GM12878 (cell line): ENCODE results near the gene BTBD7. TPM values are rescaled to one million over a fixed set of nuclear protein-coding genes. Genes with fewer than 3 reads are reported as not detected.

Experiments used
- ATAC-seq: fragments of 200-7000 bp; cut with Tn5 transposase; 3 replicates; pipeline ENCODE4 v1.9.1; 2020; ENCODE audit warnings: mild to moderate bottlenecking, moderate library complexity
- BruUV-seq: library from RNA; stranded (reverse); fragments of 400-500 nt; replicated peaks from 2 replicates; lab custom pipeline; 2021; lab: Mats Ljungman, UMichigan
- CTCF ChIA-PET: fragments of 300-600 bp; sonication (Branson Sonifier 250); formaldehyde crosslinking; extraction: SDS; loops from one replicate; lab custom pipeline; 2021; ENCODE audit warnings: inconsistent platforms; lab: Yijun Ruan, JAX
- POLR2A ChIA-PET: fragments of 350-600 bp; formaldehyde crosslinking; extraction: SDS; loops from one replicate; lab custom pipeline; 2021; ENCODE audit warnings: inconsistent platforms; lab: Charles Lee
- RAD21 ChIA-PET: fragments of 300-600 bp; sonication (Branson Sonifier 250); formaldehyde crosslinking; loops from one replicate; lab custom pipeline; 2023; ENCODE audit warnings: antibody characterized with exemption; ENCODE audit not compliant: unreplicated experiment; lab: Charles Lee
- SMC1A ChIA-PET: fragments of 300-600 bp; sonication (Branson Sonifier 250); formaldehyde crosslinking; loops from one replicate; lab custom pipeline; 2023; ENCODE audit not compliant: unreplicated experiment, uncharacterized antibody; lab: Charles Lee
- DNase-seq: peaks from one replicate; pipeline ENCODE4 v3.0.0-alpha.2; 2011; ENCODE audit warnings: low read depth, low spot score
- FAIRE-seq: peaks from 3 replicates; lab custom pipeline; 2011; peaks lifted over from hg19 to GRCh38; lab: Jason Lieb, UNC
- H2AFZ ChIP-seq: 2 replicates; pipeline ENCODE4 v1.6.0; 2011; ENCODE audit warnings: low read depth, low read length, control low read depth; ENCODE audit not compliant: control insufficient read depth
- H3K27ac ChIP-seq: 2 replicates; pipeline ENCODE4 v1.5.1; 2011; ENCODE audit warnings: control low read depth; ENCODE audit not compliant: control insufficient read depth, insufficient read depth
- H3K27me3 ChIP-seq, 2 experiments: replicated peaks in 1 of 2; 2 replicates each; pipeline versions ENCODE4 v1.6.0 to v1.6.1; 2011; ENCODE audit warnings: low read length in 1 of 2; ENCODE audit not compliant: control insufficient read depth in 2 of 2, insufficient read depth in 2 of 2
- H3K36me3 ChIP-seq, 2 experiments: 2 replicates each; pipeline ENCODE4 v1.5.1; 2011; ENCODE audit warnings: low read length in 1 of 2; ENCODE audit not compliant: control insufficient read depth in 2 of 2, insufficient read depth in 2 of 2
- H3K4me1 ChIP-seq: 2 replicates; pipeline ENCODE4 v1.6.1; 2011; ENCODE audit warnings: mild to moderate bottlenecking, low read length, moderate library complexity, mixed read lengths; ENCODE audit not compliant: control insufficient read depth, insufficient read depth
- H3K4me2 ChIP-seq: 2 replicates; pipeline ENCODE4 v1.6.0; 2011; ENCODE audit warnings: control low read depth; ENCODE audit not compliant: control insufficient read depth, insufficient read depth
- H3K4me3 ChIP-seq: fragments of 200-600 bp; sonication (generic); 2 replicates; pipeline ENCODE4 v1.5.1; 2016
- H3K79me2 ChIP-seq: 2 replicates; pipeline ENCODE4 v1.6.0; 2011; ENCODE audit warnings: low read length; ENCODE audit not compliant: control insufficient read depth, insufficient read depth
- H3K9ac ChIP-seq: 2 replicates; pipeline ENCODE4 v1.8.0; 2011; ENCODE audit warnings: low read length, control low read depth, mixed read lengths; ENCODE audit not compliant: control insufficient read depth, insufficient read depth
- H3K9me3 ChIP-seq: replicated peaks from 3 replicates; pipeline ENCODE4 v1.5.1; 2011; ENCODE audit warnings: mild to moderate bottlenecking, low read length; ENCODE audit not compliant: control insufficient read depth, insufficient read depth
- H4K20me1 ChIP-seq: 2 replicates; pipeline ENCODE4 v1.6.0; 2011; ENCODE audit not compliant: control insufficient read depth, insufficient read depth
- CHD4 ChIP-seq: fragments of 200-600 bp; sonication (generic); IDR thresholded peaks from 2 replicates; pipeline ENCODE4 v1.6.1; 2016; ENCODE audit warnings: mild to moderate bottlenecking
- IKZF1 ChIP-seq: fragments of 450-650 bp; conservative IDR thresholded peaks from 2 replicates; pipeline ENCODE4 v1.6.1; 2017; ENCODE audit warnings: antibody characterized with exemption, mild to moderate bottlenecking
- KLF5 ChIP-seq: fragments of 450-650 bp; IDR thresholded peaks from 2 replicates; pipeline ENCODE4 v1.6.1; 2014; ENCODE audit warnings: mild to moderate bottlenecking; ENCODE audit not compliant: partially characterized antibody
- MXI1 ChIP-seq: fragments of 150-350 bp; IDR thresholded peaks from 2 replicates; pipeline ENCODE4 v1.6.1; 2011; ENCODE audit warnings: low read depth, mild to moderate bottlenecking, inconsistent platforms, low read length, improper control_type of control experiment
- NR2F1 ChIP-seq: fragments of 450-650 bp; conservative IDR thresholded peaks from 2 replicates; pipeline ENCODE4 v1.6.1; 2017; ENCODE audit warnings: mild to moderate bottlenecking
- RCOR1 ChIP-seq: conservative IDR thresholded peaks from 2 replicates; pipeline ENCODE4 v1.6.1; 2012; ENCODE audit warnings: low read depth, low read length, improper control_type of control experiment
- REST ChIP-seq: IDR thresholded peaks from 2 replicates; pipeline ENCODE4 v1.6.1; 2012; ENCODE audit warnings: mild to moderate bottlenecking, low read depth, low read length
- SIN3A ChIP-seq: IDR thresholded peaks from 2 replicates; pipeline ENCODE4 v1.6.1; 2012; ENCODE audit warnings: low read depth, low read length, improper control_type of control experiment
- SMAD1 ChIP-seq: fragments of 450-650 bp; IDR thresholded peaks from 2 replicates; pipeline ENCODE4 v1.6.1; 2018; ENCODE audit warnings: mild to moderate bottlenecking, low read depth; ENCODE audit not compliant: partially characterized antibody
- TBL1XR1 ChIP-seq: IDR thresholded peaks from 2 replicates; pipeline ENCODE4 v1.6.1; 2012; ENCODE audit warnings: low read depth, low read length, improper control_type of control experiment
- YBX1 ChIP-seq: fragments of 450-650 bp; IDR thresholded peaks from 2 replicates; pipeline ENCODE4 v1.6.1; 2016; ENCODE audit warnings: antibody characterized with exemption
- ZSCAN29 ChIP-seq: fragments of 450-650 bp; IDR thresholded peaks from 2 replicates; pipeline ENCODE4 v1.6.1; 2017; ENCODE audit warnings: mild to moderate bottlenecking, moderate library complexity
- WGBS: methylation state at CpG from one replicate; pipeline ENCODE4 v1.1.6; 2016; ENCODE audit warnings: low lambda C conversion rate; ENCODE audit not compliant: insufficient replicate concordance, insufficient coverage; ENCODE audit errors: missing lambda C conversion rate; 5-methylcytosine and 5-hydroxymethylcytosine counted together
- in situ Hi-C: fragments of 300-500 bp; cut with MboI; formaldehyde crosslinking; loops from 9 replicates; pipeline ENCODE4 v1.14.3; 2018; ENCODE audit warnings: mixed read lengths
- intact Hi-C: fragments of 100-400 bp; cut with micrococcal nuclease; formaldehyde crosslinking; loops from one replicate; pipeline ENCODE4 v1.14.2; 2022; ENCODE audit not compliant: unreplicated experiment
- polyA plus RNA-seq, 11 experiments: library from polyadenylated mRNA; depleted of rRNA in 4 of 11; unstranded in 6 of 11; stranded (reverse) in 5 of 11; fragments of >200 nt; fragmentation: Nextera tagmentation in 4 of 11; fragmentation: Illumina TruSeq in 1 of 11; extraction: Ambion mirVana in 4 of 11; extraction: Trizol in 1 of 11; gene quantifications; 1 replicate in 1 of 11; 2 replicates in 10 of 11; pipeline versions ENCODE4 v1.2.1 to v1.2.3, GENCODE V29; 2011 to 2016; ENCODE audit warnings: inconsistent platforms in 2 of 11, missing spikeins in 2 of 11, low read depth in 1 of 11
- total RNA-seq, 4 experiments: library from RNA; depleted of rRNA in 3 of 4; stranded (reverse); fragments of >200 nt in 3 of 4; fragmentation: Illumina TruSeq in 1 of 4; extraction: Trizol in 1 of 4; gene quantifications; 2 replicates each; pipeline versions ENCODE4 v1.2.1 to v1.2.3, GENCODE V29; 2013 to 2021
- TF ChIP-seq, protein P1 (sequence below): IDR thresholded peaks from 2 replicates; pipeline ENCODE4 v1.6.1; 2012; ENCODE audit warnings: low read depth, low read length, improper control_type of control experiment
- TF ChIP-seq, protein P2 (sequence below): fragments of 450-650 bp; IDR thresholded peaks from 2 replicates; pipeline ENCODE4 v1.6.1; 2017; ENCODE audit warnings: low read depth, mild to moderate bottlenecking, moderate library complexity
- TF ChIP-seq, protein P3 (sequence below): IDR thresholded peaks from 2 replicates; pipeline ENCODE4 v1.6.1; 2011; ENCODE audit warnings: low read depth, mild to moderate bottlenecking, low read length, moderate library complexity, borderline replicate concordance; ENCODE audit errors: extremely low read depth

Gene BTBD7
- total and polyA plus RNA-seq, 10 of the 15 experiments (the other 5 are each of a cell fraction or from before 2014, with no cell fraction given): 3.6 to 17.0 (median 9.6) TPM

GRCh38 chr14:93281937-93282336 lies 50.9 kb downstream of the BTBD7 start (continued):
- TF ChIP-seq SMAD1 (no peak), IKZF1 (no peak), ZSCAN29 (no peak), CHD4 (no peak), SIN3A (no peak), YBX1 (no peak)
- TF ChIP-seq, protein P1, sequence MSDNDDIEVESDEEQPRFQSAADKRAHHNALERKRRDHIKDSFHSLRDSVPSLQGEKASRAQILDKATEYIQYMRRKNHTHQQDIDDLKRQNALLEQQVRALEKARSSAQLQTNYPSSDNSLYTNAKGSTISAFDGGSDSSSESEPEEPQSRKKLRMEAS: no peak

DNA sequence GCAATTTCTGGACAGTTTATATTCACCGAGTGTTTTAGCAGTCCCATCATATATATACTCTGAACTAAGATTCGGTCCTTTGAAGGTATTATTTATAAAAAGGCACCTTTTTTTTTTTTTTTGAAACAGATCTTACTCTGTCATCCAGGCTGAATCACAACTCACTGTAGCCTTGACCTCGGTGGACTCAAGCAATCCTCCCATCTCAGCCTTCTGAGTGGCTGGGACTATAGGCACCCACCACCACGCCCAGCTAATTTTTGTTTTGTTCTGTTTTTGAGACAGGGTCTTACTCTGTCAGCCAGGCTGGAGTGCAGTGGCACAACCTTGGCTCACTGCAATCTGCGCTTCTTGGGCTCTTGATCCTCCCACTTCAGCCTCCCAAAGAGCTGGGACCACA lies 52.1 kb downstream of the BTBD7 start:
- no peak overlapping the region for H3K4me2 ChIP-seq
- no peaks in the 10 kb centered on the region for H4K20me1 ChIP-seq
- H3K9me3 ChIP-seq: no peaks in the 10 kb centered on the region
- no peak overlapping the region for H3K9ac ChIP-seq
- ChIA-PET CTCF (interaction anchor here (0.9 to 1.5 kb wide), 3 partner anchors 11 to 46 kb away, joined by 3 to 4 read pairs (median 4); no protein-coding TSS in a partner anchor), RAD21 (no interaction called here), POLR2A (interaction anchor here (0.5 to 0.7 kb wide), 2 partner anchors 75 to 82 kb away, joined by 4 to 5 read pairs; no protein-coding TSS in a partner anchor), SMC1A (interaction anchor here (0.7 to 1.7 kb wide), 4 partner anchors 10 to 1088 kb away, joined by 3 to 6 read pairs (median 6); no protein-coding TSS in a partner anchor)
- H3K36me3 ChIP-seq: peaks cover 0 to 5% of the 10 kb centered on the region in 2 experiments; a peak in 2 of 4 replicates
- H2AFZ ChIP-seq: no peak overlapping the region
- no peaks in the 10 kb centered on the region for H3K27me3 ChIP-seq
- no peak overlapping the region for H3K27ac ChIP-seq
- H3K4me1 ChIP-seq: peaks cover 8% of the 10 kb centered on the region
- TF ChIP-seq, protein P2, sequence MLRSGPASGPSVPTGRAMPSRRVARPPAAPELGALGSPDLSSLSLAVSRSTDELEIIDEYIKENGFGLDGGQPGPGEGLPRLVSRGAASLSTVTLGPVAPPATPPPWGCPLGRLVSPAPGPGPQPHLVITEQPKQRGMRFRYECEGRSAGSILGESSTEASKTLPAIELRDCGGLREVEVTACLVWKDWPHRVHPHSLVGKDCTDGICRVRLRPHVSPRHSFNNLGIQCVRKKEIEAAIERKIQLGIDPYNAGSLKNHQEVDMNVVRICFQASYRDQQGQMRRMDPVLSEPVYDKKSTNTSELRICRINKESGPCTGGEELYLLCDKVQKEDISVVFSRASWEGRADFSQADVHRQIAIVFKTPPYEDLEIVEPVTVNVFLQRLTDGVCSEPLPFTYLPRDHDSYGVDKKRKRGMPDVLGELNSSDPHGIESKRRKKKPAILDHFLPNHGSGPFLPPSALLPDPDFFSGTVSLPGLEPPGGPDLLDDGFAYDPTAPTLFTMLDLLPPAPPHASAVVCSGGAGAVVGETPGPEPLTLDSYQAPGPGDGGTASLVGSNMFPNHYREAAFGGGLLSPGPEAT: no peak
- TF ChIP-seq MXI1: no peak
- TF ChIP-seq REST: no peak
- TF ChIP-seq TBL1XR1: no peak
- TF ChIP-seq, protein P3, sequence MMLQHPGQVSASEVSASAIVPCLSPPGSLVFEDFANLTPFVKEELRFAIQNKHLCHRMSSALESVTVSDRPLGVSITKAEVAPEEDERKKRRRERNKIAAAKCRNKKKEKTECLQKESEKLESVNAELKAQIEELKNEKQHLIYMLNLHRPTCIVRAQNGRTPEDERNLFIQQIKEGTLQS: no peak
- TF ChIP-seq SIN3A: no peak
- no peak for TF ChIP-seq NR2F1
- no peak for TF ChIP-seq KLF5
- no peak for TF ChIP-seq RCOR1
- no peak for FAIRE-seq
- 99% methylated on average over 5 of the region's 5 CpGs for WGBS
- intact Hi-C loops: no loop called here
- no TSS peak for BruUV-seq
- ATAC-seq: no peak
- in situ Hi-C loops: no loop called here
- no peak overlapping the region for H3K4me3 ChIP-seq
- DNase-seq: no peak
- no peaks in the 10 kb centered on the region for H3K79me2 ChIP-seq
